Activated naive CD8-positive, alpha-beta T cell (primary cell): ENCODE results near the gene DHX32.

ENCODE experiments used
- H3K27ac Mint-ChIP-seq: one replicate; pipeline ENCODE4 v1.8.0; 2021; ENCODE audit warnings: mixed read lengths
- H3K27me3 Mint-ChIP-seq: one replicate; pipeline ENCODE4 v1.8.0; 2021; ENCODE audit warnings: mixed read lengths
- H3K36me3 Mint-ChIP-seq: one replicate; pipeline ENCODE4 v1.8.0; 2021; ENCODE audit warnings: mixed read lengths
- H3K4me1 Mint-ChIP-seq: one replicate; pipeline ENCODE4 v1.8.0; 2021; ENCODE audit warnings: low read depth, mixed read lengths
- H3K4me3 Mint-ChIP-seq: one replicate; pipeline ENCODE4 v1.8.0; 2021; ENCODE audit warnings: mild to moderate bottlenecking, mixed read lengths
- H3K9me3 Mint-ChIP-seq: one replicate; pipeline ENCODE4 v1.8.0; 2021; ENCODE audit warnings: low read depth, mixed read lengths

DHX32 gene

DNA sequence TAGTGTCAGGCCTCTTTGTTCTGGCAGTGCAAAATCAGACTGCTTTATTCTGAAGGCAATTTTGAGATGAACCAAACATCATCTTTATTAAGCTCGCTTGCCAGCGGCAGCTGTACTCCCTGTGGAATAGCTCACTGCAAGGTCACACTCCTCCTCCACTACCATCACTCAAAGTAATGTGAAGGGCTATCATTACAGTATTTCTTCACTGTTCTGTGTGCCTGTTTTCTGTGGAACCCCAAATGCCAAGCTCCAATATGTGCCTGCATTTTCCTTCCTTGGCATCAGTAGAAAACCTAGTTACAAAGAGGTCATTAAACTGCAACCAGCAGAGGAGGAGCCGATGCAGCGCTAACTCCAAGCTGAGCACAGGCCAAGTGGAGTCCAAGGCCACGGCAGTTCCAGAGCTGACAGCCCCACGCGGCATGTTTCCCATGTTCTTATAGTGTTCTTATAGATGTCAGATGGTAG lies 36.3 kb downstream of the DHX32 start:
- no peaks in the 10 kb centered on the region for H3K27me3 Mint-ChIP-seq
- H3K4me1 Mint-ChIP-seq = no peaks in the 10 kb centered on the region
- H3K4me3 Mint-ChIP-seq = no peak overlapping the region
- H3K9me3 Mint-ChIP-seq = no peaks in the 10 kb centered on the region
- no peaks in the 10 kb centered on the region for H3K36me3 Mint-ChIP-seq
- H3K27ac Mint-ChIP-seq = no peak overlapping the region

DNA sequence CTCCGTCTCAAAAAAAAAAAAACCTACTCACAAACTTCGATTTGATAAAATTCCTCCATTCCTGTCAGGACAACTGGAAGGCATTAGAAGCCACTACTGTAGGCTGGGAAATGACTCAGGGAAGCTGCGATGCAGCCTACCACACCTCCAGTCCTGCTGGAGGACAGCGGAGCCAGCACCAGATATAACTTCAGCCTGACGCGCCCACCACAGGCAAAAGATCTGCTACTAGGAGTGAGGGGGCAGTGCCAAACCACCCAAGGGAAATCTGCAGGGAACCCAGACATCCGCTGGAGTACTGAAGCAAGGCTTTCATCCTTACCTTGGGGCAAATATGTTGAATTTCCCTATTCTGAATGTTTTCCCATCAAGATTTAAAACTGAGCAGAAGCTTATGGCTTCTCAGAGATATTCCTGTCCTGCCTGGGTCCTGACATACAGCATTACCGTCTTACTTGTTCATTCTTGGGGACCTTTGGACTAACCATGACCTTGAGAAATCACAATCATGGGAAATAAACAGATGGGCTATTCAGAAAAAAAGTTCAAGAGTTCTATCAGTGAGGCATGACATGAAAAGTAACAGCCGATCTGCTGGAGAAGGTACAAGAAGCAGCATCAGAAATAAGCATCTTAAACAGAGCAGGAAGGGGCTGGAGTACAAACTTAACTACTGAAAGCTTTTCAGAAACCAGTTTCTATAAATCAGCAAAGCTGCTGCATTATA lies 37.3 kb downstream of the DHX32 start:
- Mint-ChIP-seq H3K36me3 (no peaks in the 10 kb centered on the region), H3K4me3 (no peak overlapping the region), H3K9me3 (no peaks in the 10 kb centered on the region), H3K27me3 (no peaks in the 10 kb centered on the region), H3K27ac (no peak overlapping the region), H3K4me1 (no peaks in the 10 kb centered on the region)

DNA sequence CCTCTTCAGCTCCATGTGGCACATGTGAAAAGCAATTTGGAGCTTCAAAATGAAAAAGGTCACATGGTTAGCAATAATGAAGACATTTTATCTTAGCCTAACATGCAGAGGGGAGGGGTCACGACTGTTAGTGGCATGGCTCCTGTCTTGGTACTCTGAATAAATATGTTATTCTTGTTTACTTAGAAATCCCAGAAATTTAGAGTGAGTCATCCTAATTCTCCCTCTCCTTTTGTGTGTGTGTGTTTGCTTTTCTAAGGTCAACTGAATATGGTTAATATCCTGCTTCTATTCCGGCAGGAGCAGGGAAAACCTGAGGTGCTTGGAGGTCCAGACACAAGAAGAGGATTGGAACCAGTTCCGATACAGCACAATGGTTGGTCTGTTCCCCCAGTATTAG lies 40.1 kb downstream of the DHX32 start:
- Mint-ChIP-seq H3K4me3 (no peak overlapping the region), H3K36me3 (peaks cover under 1% of the 10 kb centered on the region), H3K27me3 (no peaks in the 10 kb centered on the region), H3K27ac (no peak overlapping the region), H3K4me1 (no peaks in the 10 kb centered on the region), H3K9me3 (no peaks in the 10 kb centered on the region)

DNA sequence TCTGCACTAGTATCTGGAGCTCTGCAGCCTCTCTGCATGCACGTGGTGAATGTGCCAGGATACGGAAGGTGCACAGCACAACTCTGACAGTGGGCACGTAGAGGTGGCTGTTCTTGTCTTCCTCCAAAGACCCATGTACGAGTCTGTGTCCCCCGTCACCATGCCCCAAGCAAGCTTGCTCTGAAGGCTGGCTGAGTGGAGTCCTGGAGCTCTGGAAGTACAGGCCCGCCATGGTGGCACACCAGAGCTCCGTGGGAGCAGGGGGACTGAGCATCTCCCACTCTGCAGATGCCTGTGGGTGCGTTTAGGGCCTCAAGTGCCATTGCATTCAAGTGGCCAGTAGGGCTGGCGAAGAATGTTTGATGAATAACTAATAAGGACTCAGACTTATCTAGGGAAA lies 40.7 kb downstream of the DHX32 start:
- H3K27ac Mint-ChIP-seq = no peak overlapping the region
- H3K9me3 Mint-ChIP-seq = no peaks in the 10 kb centered on the region

DNA sequence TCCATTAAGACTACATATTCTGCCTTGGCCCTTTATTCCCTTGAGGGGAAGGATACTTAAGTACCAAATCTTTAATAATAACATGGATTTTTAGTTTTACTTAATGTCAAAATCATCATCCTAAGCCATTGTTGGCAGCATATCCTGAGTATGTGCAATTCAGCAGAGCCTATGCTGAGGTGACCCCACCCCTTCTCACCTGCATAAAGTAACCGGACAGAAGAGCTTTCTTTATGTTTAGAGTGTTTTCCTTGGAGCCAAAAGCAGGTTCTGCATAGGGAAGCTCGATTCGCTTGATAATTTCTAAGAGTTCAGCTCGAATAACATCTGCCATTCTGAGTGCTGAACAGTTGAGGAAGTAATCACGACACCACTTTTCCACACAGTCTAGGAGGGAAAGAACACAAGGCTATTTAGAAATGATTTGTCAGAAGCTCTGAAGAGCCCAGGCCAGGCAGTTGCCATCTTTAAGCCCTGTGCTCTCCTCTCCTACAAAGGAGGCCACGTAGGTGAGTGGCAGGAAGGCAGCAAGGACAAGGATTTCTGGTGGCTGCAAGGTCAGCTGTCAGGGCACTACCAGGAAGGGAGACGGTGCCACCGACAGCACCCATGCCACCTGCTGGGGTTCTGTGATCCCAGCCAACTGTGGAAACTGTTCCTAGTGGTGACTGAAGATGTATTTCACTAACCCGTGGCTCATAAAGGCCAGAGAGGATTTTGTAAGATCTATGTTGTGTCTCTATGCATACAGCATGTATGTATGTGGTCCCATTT lies 42.1 kb downstream of the DHX32 start:
- Mint-ChIP-seq H3K4me3 (no peak overlapping the region), H3K36me3 (peaks cover 4% of the 10 kb centered on the region), H3K27ac (peak overlapping the region; percentile 34)

More for the DNA sequence above, 40.7 kb downstream of the DHX32 start:
- H3K27me3 Mint-ChIP-seq = no peaks in the 10 kb centered on the region
- peaks cover 3% of the 10 kb centered on the region for H3K36me3 Mint-ChIP-seq
- H3K4me3 Mint-ChIP-seq = no peak overlapping the region
- no peaks in the 10 kb centered on the region for H3K4me1 Mint-ChIP-seq

DNA sequence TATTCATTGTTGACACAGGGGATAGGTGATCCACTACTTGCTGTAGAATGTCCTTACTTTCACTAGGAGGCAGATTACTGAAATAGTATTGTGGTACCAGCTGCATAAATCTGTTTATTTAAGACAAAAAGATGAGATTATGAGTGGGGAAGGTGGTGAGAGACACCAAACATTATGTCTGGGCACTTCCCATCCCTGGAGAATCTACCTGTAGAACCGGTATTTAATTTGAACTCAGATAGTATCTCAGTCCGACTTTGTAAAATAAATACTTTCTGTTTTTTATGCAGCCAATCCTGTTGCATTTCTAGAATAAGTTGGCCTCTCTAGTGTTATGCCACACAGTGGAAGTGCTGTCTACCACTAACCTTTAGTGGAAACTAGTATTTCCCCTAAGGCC lies 44.3 kb downstream of the DHX32 start:
- no peaks in the 10 kb centered on the region for H3K9me3 Mint-ChIP-seq
- H3K4me1 Mint-ChIP-seq = no peaks in the 10 kb centered on the region
- H3K36me3 Mint-ChIP-seq = peaks cover 9% of the 10 kb centered on the region
- H3K4me3 Mint-ChIP-seq = no peak overlapping the region
- no peak overlapping the region for H3K27ac Mint-ChIP-seq
- H3K27me3 Mint-ChIP-seq = no peaks in the 10 kb centered on the region

More for the DNA sequence above, 42.1 kb downstream of the DHX32 start:
- no peaks in the 10 kb centered on the region for H3K27me3 Mint-ChIP-seq
- no peaks in the 10 kb centered on the region for H3K4me1 Mint-ChIP-seq
- H3K9me3 Mint-ChIP-seq = no peaks in the 10 kb centered on the region

DNA sequence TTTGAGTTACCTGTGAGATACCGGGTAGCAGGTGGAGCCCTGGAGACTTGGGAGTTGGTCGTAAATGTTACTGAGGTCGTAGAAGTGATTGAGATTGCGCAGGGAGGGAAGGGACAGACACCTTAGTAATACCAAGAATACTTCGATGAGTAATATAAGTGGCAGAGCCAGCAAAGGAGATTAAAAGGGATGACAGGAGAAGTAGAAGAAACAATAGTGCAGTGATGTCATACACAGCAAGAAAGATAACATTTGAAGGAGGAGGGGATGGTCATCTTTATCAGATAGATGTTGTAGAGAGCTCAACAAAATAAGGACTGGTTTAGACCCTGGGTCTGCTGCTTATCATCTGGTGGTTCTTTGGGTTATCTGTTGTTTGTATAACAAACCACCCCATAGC lies 52.8 kb downstream of the DHX32 start:
- Mint-ChIP-seq H3K4me3 (no peak overlapping the region), H3K9me3 (no peaks in the 10 kb centered on the region), H3K27me3 (no peaks in the 10 kb centered on the region), H3K36me3 (peaks cover 10% of the 10 kb centered on the region), H3K4me1 (peaks cover 22% of the 10 kb centered on the region), H3K27ac (peak overlapping the region; percentile 54)

DNA sequence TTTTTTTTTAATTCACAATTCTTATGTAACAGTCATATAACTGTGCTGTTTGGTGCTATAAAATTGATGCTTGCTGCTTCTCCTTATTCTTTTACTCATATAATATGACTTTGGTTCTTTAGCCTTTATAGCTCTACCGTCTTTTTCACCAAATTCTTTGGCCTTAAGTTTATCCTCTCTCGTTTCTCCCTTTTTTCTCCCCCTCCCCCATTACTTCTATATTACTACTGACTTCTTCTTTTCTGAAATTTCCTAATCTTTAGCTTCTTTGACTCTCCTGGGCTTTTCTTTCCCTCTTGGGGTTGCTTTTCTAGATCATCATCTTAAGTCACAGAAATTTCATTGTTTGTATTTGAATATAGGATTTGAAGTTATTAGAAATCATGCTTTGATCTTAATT lies 54.0 kb downstream of the DHX32 start:
- H3K27me3 Mint-ChIP-seq = no peaks in the 10 kb centered on the region
- H3K4me1 Mint-ChIP-seq = peaks cover 22% of the 10 kb centered on the region
- peaks cover 10% of the 10 kb centered on the region for H3K36me3 Mint-ChIP-seq
- peak overlapping the region; percentile 61 for H3K27ac Mint-ChIP-seq
- peak overlapping the region; percentile 65 for H3K4me3 Mint-ChIP-seq
- H3K9me3 Mint-ChIP-seq = no peaks in the 10 kb centered on the region

DNA sequence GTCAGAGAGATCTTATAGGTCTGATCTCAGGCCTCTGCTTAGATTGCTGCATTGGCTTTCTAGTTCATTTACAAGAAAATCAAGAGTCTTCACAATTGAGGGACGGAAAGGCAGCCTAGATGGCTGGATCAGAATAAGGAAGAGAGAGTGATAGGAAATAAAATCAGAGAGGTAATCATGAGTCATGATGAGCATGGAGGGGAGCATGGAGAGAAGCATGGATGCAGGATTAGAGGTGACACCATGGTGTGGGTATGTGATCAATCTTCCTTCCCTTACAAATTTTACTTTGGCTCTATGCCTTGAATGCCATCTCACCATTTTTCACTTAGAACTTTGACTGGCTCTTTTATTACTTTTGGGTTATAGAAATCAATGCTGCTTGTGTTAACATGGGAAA lies 56.4 kb downstream of the DHX32 start:
- peaks cover 7% of the 10 kb centered on the region for H3K36me3 Mint-ChIP-seq
- H3K27ac Mint-ChIP-seq = no peak overlapping the region
- H3K27me3 Mint-ChIP-seq = no peaks in the 10 kb centered on the region
- no peaks in the 10 kb centered on the region for H3K9me3 Mint-ChIP-seq
- no peak overlapping the region for H3K4me3 Mint-ChIP-seq
- peaks cover 34% of the 10 kb centered on the region for H3K4me1 Mint-ChIP-seq

DNA sequence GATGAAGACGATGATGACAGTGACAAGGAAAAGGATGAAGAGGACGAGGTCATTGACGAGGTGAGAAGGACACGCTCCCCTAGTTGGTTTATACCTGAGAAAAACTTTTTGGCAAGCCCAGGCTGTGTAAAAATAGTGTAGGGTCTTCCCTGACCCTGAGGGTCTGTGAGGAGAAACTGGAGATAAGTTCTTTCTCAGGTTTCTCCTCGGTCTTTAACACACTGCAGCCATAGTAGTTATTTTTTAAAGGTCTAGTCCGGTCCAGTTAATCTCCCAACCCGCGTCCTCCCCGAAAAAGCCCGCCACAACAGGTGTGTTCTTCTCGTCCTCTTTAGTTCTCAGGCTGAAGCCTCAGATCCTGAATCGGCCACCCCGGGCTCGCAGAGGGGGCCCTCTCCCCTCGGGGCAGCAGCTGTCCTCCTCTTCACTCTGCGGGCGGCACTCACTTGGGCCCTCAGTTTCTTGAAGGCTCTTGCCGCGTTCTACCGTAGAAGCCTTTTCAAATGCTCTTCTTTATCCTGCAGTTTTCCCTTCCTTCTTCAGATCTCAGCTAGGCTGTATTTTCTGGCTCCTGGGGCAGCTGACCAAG lies 57.3 kb downstream of the DHX32 start:
- no peaks in the 10 kb centered on the region for H3K9me3 Mint-ChIP-seq
- no peak overlapping the region for H3K27ac Mint-ChIP-seq
- no peak overlapping the region for H3K4me3 Mint-ChIP-seq
- H3K4me1 Mint-ChIP-seq = peaks cover 27% of the 10 kb centered on the region
- no peaks in the 10 kb centered on the region for H3K27me3 Mint-ChIP-seq
- H3K36me3 Mint-ChIP-seq = peaks cover 7% of the 10 kb centered on the region

DNA sequence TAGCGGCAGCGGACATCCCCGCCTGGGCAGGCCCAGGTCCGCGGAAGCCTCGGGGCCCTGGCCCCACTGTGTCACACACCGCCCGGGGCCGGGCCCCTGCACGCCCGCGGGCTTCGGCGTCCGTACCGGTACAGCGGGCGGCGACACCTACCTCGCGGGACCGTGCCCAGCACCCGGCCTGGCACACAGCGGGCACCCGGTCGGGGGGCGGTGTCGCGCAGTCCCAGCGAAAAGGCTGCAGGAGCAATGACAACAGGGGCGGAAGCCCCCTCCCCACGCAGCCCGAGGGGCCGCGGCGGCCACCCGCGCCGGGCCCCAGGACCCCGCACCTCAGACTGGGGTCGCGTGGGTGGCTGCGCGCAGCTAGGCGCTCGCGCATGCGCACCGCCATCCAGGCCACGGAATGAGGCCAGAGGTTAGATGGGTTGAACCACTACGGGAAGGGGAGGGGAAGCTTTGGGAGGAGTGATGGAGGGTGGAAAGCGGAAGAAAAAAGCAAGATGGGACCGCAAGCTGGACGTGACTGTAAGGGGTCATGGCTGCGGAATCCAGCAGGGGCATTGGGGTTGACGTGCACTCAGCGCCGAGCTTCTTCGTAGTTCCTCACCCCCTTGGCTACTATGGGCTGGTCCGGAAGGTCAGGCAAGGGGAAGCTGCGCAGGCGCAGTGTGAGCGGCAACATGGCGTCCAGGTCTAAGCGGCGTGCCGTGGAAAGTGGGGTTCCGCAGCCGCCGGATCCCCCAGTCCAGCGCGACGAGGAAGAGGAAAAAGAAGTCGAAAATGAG lies 58.0 kb downstream of the DHX32 start, which contains the start of the genes BCCIP and UROS:
Gene BCCIP (plus strand): TSS at position 669 of the 785 bp plus-strand sequence. CDS start 12 bp downstream, at position 681.
Gene UROS (minus strand): TSS at position 381 of the 785 bp plus-strand sequence. CDS start 6,759 bp downstream, outside the sequence.
- Mint-ChIP-seq H3K27me3 (no peaks in the 10 kb centered on the region), H3K4me3 (peak within 1 kb of the TSS; percentile 89), H3K4me1 (peaks cover 21% of the 10 kb centered on the region), H3K27ac (peak within 1 kb of the TSS; percentile 83), H3K9me3 (no peaks in the 10 kb centered on the region), H3K36me3 (peaks cover 4% of the 10 kb centered on the region)

DNA sequence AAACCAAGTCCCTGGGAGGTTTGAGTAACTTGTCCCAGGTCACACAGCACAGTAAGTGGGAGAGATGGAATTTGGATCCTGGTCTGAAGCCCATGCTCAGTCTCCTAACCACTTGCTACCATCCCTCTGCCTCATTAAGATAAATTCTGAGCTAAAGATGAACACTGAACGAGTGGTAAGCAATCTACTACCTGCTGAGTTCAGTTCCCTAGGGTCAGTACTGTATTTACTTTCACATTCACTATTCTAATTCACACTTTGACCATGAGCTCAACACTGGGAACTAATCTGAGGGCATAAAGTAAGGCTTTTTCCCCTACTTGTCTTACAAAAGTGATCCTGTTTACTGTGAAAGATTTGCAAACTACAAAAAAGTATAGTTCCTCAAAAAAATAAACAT lies 60.4 kb downstream of the DHX32 start:
- Mint-ChIP-seq H3K9me3 (no peaks in the 10 kb centered on the region), H3K27me3 (no peaks in the 10 kb centered on the region), H3K27ac (no peak overlapping the region), H3K36me3 (no peaks in the 10 kb centered on the region), H3K4me1 (peaks cover 20% of the 10 kb centered on the region), H3K4me3 (peak overlapping the region; percentile 82)

DNA sequence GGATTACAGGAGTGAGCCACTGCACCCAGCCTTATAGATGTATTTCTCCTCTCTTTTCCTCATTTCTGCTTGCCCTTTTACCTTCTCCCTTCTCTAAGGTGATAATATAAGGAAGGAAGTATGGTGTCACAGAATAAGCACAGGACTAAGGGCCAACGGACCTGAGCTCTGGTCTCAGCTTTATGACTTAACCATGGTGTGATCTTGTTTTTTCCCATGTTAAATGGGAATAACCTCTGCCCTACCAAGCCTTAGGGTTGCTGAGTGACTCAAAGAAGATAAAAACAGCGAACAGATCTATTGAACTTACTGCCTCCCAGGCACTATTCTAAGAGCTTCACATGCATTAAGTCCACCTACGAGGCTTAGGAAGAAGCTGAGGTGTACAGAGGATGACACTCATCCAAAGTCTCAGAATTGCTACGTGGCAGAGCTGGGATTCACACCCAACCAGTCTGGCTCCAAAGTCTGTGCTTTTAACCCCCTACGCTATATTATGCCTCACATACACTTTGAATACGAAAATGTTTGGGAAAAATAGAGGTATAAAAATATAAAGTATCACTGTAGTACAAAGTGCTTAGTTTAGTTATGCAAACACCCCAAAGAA lies 63.6 kb downstream of the DHX32 start:
- no peaks in the 10 kb centered on the region for H3K9me3 Mint-ChIP-seq
- peaks cover 20% of the 10 kb centered on the region for H3K4me1 Mint-ChIP-seq
- peaks cover 14% of the 10 kb centered on the region for H3K36me3 Mint-ChIP-seq
- H3K4me3 Mint-ChIP-seq = no peak overlapping the region
- no peaks in the 10 kb centered on the region for H3K27me3 Mint-ChIP-seq
- no peak overlapping the region for H3K27ac Mint-ChIP-seq

DNA sequence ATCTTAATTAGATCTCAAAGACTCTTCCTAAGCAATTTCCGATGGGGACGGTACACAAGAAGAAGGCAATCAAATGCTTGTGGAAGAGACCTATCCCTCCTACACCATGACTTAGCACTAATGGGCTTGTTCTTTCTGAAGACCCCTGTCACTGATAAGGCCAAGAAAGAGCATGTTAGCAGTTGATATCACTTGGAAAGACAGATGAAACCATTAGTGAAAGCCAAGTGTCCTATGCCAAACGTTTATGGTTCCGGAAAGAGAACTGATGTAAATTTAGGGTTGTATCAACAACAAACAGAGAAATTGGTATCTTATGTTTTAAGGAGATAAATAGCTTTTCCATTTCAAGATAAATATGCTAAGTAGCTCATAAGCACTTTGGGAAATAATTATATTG lies 64.5 kb downstream of the DHX32 start:
- Mint-ChIP-seq H3K27me3 (no peaks in the 10 kb centered on the region), H3K4me3 (no peak overlapping the region), H3K4me1 (peaks cover 15% of the 10 kb centered on the region), H3K9me3 (no peaks in the 10 kb centered on the region), H3K27ac (no peak overlapping the region), H3K36me3 (peaks cover 16% of the 10 kb centered on the region)
